GM21529 (cell line): ENCODE data around the gene CNTROB.
"Not testable (repeated sequence)": the region's sequence is repeated elsewhere in the genome, so short reads cannot be mapped to it uniquely, and the experiment has no call there.

Experiments used
- ATAC-seq: cut with Tn5 transposase; IDR thresholded peaks from one replicate; pipeline ENCODE4 v1.9.1; 2021; ENCODE audit not compliant: unreplicated experiment

Gene CNTROB

DNA sequence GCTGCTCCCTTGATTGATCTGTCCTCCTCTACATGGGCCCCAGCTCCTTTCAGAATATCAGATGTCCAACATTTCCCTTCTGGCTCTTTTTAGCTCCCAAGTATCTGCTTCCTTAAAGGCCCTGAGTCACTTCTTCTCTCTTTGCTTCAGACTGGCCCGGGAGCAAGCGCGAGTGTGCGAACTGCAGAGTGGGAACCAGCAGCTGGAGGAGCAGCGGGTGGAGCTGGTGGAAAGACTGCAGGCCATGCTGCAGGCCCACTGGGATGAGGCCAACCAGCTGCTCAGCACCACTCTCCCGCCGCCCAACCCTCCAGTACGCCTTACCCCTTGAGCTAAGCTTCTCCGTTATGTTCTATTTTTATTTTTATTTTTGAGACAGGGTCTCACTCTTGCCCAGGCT, 12.3 kb downstream of the CNTROB start:
- no peak for ATAC-seq

DNA sequence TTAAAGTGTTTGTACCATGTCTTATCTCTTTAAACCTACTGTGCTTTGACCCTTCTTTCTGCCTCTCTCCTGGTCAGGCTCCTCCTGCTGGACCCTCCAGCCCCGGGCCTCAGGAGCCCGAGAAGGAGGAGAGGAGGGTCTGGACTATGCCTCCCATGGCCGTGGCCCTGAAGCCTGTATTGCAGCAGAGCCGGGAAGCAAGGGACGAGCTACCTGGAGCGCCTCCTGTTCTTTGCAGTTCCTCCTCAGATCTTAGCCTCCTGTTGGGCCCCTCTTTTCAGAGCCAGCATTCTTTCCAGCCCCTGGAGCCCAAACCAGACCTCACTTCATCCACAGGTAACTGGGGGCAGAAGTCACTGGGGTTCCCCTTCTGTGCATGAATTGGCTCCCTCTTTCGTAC, 13.6 kb downstream of the CNTROB start:
- ATAC-seq: no peak

DNA sequence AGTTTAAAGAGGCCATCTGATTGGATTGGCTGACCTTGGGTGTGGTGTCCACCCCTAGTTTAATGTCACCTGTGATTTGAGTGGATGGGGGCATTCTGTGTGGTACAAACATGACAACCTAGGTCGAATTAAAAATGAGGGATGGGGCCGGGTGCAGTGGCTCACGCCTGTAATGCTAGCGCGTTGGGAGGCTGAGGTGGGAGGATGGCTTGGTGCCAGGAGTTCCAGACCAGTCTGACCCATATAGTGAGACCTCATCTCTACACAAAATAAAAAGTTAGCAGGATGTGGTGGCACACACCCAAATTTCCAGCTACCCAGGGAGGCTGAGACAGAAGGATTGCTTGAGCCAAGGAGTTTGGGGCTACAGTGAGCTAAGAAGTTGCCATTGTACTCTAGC, 14.4 kb downstream of the CNTROB start:
- ATAC-seq: no peak

DNA sequence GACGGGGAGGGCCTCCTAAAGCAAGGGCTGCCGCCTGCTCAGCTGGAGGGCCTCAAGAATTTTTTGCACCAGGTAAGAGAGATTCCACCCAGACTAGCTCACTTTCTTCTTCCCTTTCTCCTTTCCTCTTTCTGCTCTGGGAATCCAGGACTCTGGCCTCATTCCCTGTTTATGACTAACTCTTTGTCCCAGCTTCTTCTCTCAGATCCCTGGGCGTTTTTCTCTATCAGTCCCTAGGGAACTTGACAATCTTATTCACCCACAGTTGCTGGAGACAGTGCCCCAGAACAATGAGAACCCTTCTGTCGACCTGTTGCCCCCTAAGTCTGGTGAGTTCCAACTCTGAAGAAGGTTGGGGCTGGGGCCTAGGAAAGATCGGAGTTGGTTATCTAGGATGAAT, 15.6 kb downstream of the CNTROB start:
- no peak for ATAC-seq

DNA sequence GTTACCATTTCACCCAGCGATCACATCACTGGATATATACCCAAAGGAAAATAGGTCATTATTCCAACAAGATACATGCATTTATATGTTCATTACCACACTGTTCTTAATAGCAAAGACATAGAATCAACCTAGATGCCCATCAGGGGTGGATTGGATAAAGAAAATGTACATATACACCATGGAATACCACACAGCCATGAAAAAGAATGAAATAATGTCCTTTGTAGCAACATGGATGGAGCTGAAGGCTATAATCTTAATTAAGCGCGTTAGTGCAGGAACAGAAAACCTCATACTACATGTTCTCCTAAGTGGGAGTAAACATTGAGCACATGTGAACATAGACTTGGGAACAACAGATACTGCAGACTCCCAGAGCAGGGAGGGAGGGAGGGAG, 18.6 kb downstream of the CNTROB start:
- no peak for ATAC-seq

DNA sequence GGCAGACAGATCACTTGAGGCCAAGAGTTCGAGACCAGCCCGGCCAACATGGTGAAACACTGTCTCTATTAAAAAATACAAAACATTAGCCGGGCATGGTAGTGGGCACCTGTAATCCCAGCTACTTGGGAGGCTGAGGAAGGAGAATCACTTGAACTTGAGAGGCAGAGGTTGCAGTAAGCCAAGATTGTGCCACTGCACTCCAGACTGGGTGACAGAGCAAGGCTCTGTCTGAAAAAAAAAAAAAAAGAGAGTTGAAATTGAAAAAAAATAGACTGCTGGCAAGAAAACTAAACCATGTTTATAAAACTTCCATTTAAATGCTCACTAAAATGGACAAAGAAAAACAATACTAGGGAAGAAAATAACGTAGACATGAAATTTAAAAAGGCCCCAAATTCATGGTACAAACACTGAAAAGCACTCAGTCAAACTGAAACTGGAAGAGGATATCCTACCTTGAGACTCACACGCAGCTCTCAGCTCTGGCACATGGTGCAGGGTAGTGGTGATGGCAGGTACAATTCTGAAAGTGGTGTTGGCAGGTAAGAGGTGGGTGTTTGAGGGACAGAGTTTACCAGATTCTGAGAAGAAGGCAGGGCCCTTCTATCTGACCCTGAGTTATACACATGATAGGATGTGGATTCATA, 19.3 kb downstream of the CNTROB start:
- ATAC-seq: no peak

DNA sequence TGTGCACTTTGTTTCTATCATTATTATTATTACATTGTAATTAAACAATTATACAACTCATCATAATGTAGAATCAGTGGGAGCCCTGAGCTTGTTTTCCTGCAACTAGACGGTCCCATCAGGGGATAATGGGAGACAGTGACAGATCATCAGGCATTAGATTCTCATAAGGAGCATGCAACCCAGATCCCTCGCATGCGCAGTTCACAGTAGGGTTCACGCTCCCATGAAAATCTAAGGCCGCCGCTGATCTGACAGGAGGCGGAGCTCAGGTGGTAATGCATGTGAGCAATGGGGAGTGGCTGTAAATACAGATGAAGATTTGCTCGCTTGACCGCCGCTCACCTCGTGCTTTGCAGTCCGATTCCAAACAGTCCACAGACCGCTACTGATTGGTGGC, 21.3 kb downstream of the CNTROB start:
- not testable (repeated sequence) for ATAC-seq

DNA sequence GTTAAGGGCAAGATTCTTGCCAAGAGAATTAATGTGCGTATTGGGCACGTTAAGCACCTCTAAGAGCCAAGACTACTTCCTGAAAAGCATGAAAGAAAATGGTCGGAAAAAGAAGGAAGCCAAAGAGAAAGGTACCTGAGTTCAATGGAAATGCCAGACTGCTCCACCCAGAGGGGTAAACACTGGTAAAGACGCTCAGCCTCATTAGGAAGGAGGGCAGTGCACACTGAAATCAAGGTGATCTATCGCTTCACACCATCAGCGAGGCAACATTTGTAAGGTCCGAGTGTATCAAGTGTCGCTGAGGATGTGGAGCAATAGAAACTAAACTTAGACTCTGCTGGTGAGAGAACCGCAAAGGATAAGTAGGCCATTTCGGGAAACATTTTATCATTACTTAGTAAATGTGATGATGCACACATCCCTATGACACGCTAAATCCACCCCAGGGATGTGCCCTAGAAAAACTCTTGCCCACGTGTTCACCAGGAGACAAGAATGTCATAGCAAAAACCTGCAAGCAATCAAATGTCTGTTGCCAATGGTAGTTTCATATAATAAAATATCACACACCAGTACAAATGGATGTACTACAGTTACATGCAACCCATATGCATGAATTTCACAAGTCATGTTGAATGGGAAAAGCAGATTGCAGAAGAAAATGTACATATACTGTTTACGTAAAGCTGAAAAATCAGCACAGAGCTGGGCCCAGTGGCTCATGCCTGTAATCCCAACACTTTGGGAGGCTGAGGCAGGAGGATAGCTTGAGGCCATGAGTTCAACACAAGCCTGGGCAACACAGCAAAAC, 23.6 kb downstream of the CNTROB start:
- no peak for ATAC-seq

DNA sequence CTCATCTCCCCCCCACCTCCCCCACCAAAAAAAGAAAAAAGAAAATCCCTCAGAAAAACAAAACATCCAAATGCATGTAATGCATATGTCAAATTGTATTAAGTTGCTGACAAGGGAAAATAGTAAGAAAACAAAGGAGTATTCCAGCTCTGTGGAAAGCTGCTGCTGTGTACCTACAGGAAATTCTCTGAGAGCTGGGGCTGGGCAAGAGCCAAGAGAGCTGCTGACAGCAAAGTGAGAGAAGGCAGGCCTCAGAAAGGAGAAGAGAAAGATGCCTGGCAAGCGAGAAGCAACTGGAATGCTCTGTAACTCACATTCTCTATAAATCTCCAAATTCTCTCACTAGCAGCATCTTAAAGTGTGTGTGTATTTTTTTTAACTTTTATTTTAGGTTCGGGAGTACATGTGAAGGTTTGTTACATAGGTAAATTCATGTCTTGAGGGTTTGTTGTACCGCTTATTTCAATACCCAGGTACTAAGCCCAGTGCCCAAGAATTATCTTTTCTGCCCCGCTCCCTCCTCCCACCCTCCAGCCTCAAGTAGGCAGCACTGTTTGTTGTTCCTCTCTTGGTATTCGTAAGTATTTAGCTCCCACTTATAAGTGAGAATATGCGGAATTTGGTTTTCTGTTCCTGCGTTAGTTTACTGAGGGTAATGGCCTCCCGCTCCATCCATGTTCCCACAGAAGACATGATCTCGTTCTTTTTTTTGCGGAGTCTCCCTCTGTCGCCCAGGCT, 24.4 kb downstream of the CNTROB start:
- ATAC-seq: no peak

DNA sequence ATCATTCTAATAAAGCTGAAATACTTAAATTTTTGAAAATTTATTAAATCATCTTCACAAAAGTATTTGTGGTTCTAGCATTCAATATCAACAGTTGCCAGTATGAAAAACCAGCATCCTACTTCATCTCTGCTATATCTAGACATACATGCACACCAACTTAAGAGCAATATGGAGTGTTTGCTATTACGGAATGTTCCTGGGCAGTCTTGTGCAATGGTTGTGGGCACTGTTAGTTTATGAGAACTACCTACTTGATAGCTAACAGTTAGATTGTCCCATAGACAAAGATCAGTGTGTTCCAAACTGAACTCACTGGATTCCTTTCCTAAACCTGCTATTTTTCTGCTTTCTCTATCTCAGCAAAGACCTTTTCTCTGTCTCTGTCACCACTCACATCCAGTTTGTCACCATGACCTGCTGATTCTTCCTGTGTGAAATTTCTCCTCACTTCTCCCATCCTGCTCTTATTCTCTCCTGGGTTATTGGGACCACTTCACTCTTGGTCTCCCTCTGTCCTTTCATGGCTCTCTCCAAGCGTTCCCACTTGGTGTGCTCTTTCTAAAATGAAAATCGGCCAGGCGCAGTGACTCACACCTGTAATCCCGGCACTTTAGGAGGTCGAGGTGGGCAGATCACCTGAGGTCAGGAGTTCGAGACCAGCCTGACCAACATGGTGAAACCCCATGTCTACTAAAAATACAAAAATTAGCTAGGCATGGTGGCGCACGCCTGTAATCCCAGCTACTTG, 27.7 kb downstream of the CNTROB start:
- ATAC-seq: no peak

DNA sequence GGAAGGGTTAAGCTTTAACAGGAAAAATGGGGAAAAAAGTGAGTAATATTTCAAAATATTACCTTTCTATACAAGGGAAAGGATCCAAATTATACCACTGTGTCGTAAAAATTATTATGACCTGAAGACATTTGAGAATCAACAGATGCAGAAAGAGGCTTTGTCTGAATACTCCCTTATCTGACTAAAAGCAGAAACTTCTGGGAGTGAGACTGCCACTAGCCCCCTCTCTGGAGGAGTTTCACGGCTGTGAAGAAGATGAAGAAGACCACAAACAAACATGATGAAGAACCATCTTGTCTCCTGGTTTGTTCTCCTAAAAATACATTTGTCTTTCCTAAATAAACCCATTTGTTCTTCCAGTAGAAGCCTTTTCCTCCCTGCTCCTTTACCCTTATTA, 29.4 kb downstream of the CNTROB start:
- ATAC-seq: no peak

DNA sequence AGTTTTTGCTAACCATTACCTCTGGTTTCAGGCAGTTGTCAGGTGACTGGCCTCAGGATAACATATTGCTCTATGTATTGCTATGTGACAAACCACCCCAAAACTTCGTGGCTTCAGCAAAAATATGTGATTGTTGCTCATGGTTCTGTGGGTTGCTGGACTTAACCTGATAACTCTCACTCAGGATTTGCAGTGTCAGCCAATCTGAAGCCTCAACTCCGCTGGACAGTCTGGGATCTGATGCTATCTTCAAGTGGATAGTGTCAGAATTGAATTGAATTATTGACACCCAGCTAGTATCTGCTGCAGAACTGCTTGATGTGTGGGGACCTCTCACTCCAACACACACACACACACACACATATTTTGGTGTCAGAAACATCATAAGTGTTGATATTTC, 35.7 kb downstream of the CNTROB start:
- no peak for ATAC-seq

DNA sequence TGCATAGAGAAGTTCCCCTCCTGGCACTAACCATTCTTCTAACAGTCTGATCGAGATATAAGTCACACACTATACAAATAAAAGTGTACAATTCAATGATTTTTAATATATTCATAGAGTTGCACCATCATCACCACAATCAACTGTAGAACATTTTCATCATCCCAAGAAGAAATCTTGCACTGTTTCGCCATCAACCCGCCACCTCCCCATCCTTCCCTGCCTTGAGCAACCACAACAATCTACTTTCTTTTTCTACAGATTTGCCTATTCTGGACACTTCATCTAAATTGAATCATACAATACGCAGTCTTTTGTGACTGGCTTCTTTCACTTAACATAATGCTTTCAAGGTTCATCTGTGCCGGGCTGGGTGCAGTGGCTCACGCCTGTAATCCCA, 37.4 kb downstream of the CNTROB start:
- ATAC-seq: no peak

DNA sequence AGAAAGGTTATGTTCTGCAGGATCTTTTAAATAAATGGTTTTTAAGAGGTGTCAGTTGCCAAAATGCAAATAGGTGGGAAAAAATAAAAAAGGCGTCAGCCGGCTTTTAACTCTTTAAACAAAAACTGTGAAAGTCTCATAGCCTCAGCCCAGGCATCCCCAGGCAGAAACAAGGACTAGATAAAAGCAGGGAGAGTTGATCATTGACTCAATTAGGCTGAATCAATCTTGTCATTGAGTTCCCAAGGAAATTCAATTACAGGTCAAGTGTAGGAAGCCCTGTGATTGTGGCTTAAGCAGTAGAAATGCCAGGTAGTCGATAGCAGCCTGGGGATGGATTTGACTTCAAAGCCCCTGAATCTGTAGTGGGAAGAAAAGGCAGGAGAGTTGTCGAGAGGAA, 39.6 kb downstream of the CNTROB start:
- ATAC-seq: no peak

DNA sequence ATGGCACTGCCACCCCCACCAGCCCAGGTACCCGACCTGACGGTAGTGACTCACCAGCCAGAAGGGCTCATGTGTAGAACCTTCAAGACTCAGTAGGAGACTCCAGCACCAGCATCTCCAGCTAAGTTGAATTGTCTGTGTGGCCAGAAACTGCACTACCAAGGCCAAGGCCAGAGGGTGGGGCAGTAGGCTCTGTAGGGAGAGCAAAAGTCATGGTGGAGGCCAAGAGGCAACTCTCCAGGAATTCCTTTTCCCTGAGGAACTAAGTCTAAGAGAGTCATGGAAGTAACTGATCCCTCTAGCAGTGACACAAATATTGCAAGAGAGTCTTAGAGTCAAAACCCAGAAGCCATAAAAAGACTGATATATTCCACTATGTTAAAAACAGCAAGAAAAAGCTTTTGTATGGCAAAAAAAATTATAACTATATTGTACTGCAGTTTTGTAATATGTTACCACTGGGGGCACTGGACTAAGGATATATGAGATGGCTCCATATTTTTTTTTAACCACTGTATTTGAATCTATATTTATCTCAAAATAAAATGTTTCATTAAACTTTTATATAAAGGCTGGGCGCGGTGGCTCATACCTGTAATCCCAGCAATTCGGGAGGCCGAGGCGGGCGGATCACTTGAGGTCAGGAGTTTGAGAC, 40.3 kb downstream of the CNTROB start:
- no peak for ATAC-seq

DNA sequence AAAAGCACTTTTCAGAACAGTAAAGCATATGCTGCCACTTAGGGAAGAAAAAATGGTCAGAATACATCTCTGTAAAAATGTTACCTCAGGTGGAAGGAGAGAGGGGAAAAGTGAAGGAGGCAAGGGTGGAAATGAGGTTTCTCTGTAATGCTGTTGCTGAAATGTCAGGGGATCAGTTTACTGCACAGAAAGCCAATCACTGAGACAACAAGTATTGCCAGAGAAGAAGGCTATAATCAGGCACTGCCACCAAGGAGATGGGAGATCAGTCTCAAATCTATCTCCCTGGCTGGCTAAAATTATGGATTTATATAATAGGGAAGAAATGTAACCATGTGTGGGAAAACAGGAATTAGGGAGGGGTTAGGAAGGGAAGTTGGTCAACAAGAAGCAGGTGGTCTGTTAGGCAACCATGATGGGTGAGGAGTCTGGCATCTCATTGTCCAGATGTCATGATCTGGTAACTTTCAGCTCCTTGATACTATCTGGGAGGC, 42.7 kb downstream of the CNTROB start:
- no peak for ATAC-seq

DNA sequence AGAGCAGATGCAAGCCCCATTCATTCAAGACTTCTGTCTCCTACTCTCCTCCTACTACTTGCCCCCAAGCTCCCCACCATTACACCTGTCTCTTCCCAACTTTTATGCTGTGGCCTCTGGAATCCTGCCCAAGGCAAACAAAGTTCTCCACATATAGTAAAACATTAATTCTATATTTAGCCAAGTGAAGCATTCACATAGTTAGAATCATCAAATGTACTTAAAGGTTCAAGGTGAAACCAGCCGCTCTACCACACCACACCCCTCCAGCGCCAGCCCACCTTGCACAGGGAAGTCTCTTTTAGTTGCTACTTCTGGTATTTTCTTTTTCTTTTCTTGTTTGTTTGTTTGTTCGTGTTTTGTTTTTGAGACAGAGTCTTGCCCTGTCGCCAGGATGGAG, 45.0 kb downstream of the CNTROB start:
- ATAC-seq: no peak

DNA sequence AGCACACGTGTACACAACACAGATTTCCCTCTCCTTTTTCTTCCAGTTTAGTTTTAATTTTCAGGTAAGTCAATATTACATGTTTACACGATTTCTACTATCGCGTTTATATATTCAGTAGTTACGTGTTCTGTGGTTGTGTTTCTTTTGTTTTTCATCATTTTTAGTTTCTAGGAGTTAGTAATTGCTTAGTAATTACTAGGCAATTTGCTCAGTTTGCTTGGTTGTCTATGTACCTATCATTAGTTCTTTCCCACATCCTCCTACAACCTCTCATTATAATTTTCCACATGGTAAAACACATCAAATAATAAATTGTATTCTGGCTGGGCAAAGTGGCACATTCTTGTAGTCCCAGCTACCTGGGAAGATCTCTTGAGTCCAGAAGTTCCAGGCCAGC, 45.8 kb downstream of the CNTROB start:
- no peak for ATAC-seq

DNA sequence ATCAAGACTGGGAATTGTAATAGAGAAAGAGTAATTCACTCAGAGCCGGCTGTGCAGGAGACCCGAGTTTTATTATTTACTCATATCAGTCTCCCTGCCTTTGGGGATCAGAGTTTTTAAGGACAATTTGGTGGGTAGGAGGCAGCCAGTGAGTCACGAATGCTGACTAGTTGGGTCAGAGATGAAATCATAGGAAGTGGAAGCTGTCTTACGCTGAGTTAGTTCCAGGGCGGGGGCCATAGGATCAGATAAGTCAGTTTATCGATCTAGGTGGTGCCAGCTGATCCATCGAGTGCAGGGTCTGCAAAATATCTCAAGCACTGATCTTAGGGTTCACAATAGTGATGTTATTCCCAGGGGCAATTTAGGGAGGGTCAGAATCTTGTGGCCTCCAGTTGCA, 50.2 kb downstream of the CNTROB start:
- no peak for ATAC-seq

DNA sequence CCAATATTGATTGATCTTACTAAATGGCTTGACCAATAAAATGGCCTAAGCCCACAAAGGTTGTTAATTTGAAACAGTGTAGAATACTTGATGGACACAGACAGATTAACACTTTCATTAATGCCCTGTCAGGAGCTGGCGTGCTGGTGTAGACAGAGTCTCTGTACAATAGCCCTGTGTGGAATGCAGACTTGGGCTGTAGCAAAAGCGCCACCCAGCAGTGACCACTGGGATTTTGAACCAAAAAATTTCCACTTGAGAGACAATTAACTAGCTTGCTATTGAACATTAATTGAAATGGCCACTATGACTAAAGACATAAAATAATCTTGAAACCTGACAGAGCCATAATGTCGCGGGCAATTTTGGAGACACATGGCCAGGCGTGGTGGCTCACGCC, 50.7 kb downstream of the CNTROB start:
- ATAC-seq: no peak

DNA sequence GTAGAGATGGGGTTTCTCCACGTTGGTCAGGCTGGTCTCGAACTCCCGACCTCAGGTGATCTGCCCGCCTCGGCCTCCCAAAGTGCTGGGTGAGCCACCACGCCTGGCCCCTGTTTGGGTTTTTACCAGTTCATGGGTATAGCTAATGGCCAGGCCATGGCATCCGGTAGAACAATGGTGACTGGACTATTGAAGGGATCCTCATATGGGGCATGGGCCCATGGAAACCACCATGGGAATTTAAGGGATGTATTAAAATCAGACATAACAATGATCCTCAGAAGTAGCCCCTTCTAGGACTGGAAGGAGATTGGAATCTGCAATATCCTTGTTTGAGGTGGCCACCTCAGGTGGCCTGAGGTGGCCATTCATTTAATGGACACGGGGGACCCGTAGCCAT, 52.9 kb downstream of the CNTROB start:
- no peak for ATAC-seq
